ENCODE results near the gene SUSD1.

GRCh38 chr9:112084907-112085306 lies 90.2 kb downstream of the SUSD1 start:
- no peak for TF ChIP-seq EZH2 (IDR thresholded peaks at IDR 0.05; ENCODE audit: borderline replicate concordance, low read depth, low read length, severe bottlenecking)
- TF ChIP-seq CTCF (IDR thresholded peaks at IDR 0.05; ENCODE audit: borderline replicate concordance, extremely low read depth, low read length, poor library complexity, severe bottlenecking) = no peak

Measured in DND-41 (cell line).